HG03135 (cell line): ENCODE results near the gene DYNC2H1.
"Not testable (repeated sequence)": the region's sequence is repeated elsewhere in the genome, so short reads cannot be mapped to it uniquely, and the experiment has no call there.

Experiments used
- ATAC-seq: cut with Tn5 transposase; IDR thresholded peaks from one replicate; pipeline ENCODE4 v1.9.1; 2021; ENCODE audit warnings: mild to moderate bottlenecking, moderate library complexity; ENCODE audit not compliant: unreplicated experiment

DYNC2H1 gene

GRCh38 chr11:103125462-103125861, 16.2 kb downstream of the DYNC2H1 start:
- no peak for ATAC-seq

GRCh38 chr11:103141986-103142385, 32.8 kb downstream of the DYNC2H1 start:
- ATAC-seq = not testable (repeated sequence)

DNA sequence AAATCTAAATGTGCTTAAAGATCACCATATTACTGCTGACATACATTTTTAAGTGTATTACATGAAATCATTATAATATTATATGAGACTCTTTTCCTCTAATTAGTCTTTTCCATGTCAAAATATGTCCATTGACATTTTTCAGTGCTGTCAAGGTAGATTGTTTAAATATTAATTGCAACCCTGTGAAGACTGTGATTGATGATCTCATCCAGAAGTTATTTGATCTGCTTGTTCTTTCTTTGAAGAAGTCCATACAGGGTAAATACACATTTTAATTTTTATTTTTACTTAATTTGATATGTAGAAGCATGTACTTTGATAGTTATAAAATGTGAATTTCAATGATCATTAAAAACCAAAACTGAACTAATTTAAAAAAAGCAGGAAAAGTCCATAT, 38.4 kb downstream of the DYNC2H1 start:
- ATAC-seq = no peak

- no peak for ATAC-seq
Measured at GRCh38 chr11:103157542-103157941, 48.3 kb downstream of the DYNC2H1 start.

DNA sequence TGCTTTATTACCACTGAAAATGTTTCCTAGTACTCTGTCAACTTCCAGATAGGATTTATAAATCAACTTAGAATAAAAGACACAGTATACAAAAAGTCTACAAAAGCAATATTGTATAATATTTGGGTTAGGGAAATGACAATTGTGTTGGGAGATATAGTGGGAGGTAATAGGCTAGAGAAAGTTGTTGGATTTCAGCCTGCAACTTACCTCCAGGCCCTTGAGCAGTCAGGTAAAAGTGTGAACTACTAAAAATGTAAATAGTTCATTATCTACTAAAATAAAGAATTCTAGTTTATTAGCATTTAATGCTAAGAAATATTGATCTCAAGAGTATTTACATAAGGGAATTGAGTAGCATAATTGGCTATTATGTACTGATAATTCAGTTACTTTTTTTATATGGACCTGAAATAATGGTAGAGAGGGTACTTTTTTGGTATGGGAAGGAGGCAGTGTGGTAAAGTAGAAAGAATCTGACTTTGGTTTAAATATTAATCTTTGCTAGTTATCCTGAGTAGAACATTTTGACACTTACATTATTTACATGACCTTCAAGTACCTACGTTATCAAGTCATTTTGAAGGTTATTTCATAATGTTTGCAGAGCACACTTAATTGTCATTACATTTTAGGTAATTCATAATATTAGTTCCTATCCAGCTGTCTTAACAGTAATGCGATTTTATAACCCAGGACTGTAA, 55.0 kb downstream of the DYNC2H1 start:
- no peak for ATAC-seq

GRCh38 chr11:103167166-103167565, 57.9 kb downstream of the DYNC2H1 start:
- ATAC-seq = no peak

DNA sequence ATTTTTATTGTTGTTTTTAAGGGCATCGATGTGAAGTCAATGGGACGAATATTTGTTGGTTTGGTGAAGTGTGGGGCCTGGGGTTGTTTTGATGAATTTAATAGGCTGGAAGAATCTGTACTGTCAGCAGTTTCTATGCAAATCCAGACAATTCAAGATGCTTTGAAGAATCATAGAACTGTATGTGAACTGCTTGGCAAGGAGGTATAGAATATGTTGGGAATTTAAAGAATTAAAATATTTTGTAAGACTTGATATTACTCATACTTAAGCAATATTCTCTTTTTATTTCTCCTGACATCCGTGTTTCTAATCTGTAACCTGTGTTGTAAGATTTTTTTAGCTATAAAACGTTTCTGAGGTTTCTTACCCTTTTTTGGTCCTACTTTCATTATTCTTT, 61.6 kb downstream of the DYNC2H1 start:
- no peak for ATAC-seq

GRCh38 chr11:103175461-103176129, 66.4 kb downstream of the DYNC2H1 start:
- no peak for ATAC-seq

GRCh38 chr11:103183981-103184611, 74.9 kb downstream of the DYNC2H1 start:
- ATAC-seq = no peak

DNA sequence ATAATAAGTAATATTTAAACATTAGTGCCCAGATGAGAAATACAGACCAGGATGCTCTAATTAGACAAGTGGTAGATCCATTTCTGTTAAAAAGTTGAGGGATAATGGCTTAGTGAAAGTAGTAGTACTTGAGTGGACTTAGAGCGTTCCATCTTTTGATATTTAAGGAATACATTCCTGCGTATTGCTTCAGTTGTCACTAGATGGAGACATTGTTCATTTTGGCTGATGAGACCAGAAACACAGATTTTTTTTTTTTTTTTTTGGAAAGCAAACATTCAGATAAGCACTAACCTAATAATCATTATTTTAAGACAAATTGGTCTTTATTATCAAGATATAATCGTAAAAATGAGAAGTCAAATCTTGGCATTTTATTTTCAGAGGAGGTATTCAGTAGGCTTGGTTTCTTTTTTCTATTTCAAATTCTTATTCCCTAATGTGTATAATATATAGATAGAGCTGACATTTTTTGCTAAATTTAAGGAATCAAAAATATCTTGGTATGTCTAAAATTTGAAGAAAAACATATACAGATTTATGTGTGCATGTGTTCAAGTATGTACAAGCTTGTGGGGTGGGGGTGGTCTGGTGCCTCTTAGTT, 92.9 kb downstream of the DYNC2H1 start:
- no peak for ATAC-seq

DNA sequence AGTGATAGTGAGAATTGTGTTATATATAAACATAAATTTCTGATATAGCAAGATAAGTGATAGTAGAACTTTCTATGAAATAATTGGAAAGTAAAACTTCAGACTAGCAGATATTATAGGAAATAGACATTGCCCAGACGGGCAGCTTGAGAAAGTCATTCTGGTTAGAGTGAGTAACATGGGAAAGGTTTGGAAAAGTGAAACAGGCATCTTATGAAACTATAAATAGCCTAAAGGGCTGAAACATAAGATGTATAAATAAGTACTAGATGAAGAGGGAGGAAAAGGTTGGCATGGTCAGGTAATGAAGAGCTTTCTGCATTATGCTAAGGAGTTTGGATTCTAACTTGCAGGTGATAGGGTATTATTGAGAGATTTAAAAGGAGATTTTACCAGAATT, 101.3 kb downstream of the DYNC2H1 start:
- ATAC-seq = no peak

DNA sequence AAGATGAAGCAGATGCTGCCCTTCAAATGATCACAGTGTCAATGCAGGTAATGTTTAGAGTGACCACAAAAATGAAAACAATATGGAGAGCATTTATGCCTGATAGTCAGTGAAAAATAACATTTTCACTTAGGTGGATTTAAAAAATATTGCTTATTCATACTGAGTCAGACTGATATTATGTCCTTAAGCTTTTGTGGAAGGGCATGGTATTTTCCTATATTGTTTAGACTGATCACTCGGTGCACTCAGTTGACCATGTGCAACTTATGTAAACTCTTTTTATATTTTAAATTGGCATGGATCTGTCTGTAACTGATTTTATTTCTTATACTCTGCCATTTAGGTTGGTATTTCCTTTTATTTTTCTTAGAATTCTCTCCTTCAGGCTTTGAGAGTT, 106.6 kb downstream of the DYNC2H1 start:
- ATAC-seq = no peak

DNA sequence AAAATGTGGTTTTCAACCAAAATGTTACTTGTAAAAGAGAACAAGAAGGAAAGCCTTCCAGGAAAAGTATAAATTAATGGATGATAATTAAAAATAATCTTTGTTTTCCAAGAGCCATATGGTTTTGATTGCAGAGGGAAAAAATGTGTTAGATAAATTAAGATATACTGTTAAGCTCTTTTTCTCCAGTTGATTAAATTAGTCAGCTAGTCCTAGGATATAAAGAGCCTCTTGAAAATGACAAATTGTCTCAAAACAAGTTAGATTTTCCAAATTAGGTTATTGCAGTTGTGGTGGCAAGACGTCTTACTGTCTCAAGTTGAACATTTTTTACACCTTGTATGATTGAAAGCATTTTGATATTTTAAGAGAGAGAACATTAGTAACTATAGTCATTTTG, 110.9 kb downstream of the DYNC2H1 start:
- ATAC-seq = no peak

DNA sequence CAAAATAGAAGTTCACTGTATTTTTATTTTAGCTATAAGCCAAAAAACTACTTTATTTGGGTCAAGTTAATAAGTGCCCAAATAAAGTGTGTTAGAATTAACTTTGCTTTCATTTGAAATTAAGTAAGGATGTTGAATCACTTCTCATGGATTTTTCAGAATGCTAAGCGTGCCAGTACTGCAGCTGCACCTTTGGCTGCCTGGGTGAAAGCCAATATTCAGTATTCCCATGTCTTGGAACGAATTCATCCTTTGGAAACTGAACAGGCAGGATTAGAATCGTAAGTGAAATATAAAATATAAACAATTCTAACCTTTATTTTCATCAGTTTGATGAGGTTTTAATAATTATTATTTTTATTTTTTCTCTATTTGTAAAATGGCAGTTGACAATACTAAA, 113.6 kb downstream of the DYNC2H1 start:
- ATAC-seq = no peak

- ATAC-seq = no peak
Measured at GRCh38 chr11:103228807-103229206, 119.6 kb downstream of the DYNC2H1 start.

- ATAC-seq = no peak
Measured at GRCh38 chr11:103234974-103235373, 125.7 kb downstream of the DYNC2H1 start.

DNA sequence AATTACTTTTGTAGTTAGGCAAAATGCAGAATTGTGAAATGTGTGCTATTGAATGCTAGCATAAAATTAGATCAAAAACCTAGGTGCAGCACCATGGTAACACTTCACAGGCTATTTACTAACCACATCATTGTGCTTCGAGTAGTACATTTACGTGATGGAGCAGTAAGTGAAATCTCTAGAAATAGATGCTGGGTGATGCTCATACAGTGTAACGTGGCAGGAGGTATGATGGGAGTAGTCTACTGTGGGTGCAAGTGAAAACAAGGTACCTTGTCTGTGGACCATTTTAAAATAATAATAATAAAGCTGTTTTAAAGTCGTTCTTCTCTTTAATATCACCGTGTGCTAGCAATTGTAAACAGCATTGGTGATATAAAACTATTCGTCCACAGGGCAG, 132.3 kb downstream of the DYNC2H1 start:
- no peak for ATAC-seq

GRCh38 chr11:103254123-103254522, 144.9 kb downstream of the DYNC2H1 start:
- no peak for ATAC-seq

GRCh38 chr11:103257360-103257759, 148.1 kb downstream of the DYNC2H1 start:
- ATAC-seq = no peak

- no peak for ATAC-seq
Measured at GRCh38 chr11:103266167-103266831, 157.1 kb downstream of the DYNC2H1 start.

GRCh38 chr11:103272876-103273275, 163.7 kb downstream of the DYNC2H1 start:
- no peak for ATAC-seq
